Colonic mucosa (tissue), 4 donors: ENCODE measurements around the gene ASTL. TPM values are rescaled to one million over a fixed set of nuclear protein-coding genes. Genes with fewer than 3 reads are reported as not detected.

ENCODE experiments used
- DNase-seq: peaks from one replicate; pipeline ENCODE4 v3.0.0-alpha.2; 2020
- H3K27ac ChIP-seq: fragments of 200-600 bp; one replicate; pipeline ENCODE4 v1.8.0; 2021
- H3K27me3 ChIP-seq: fragments of 200-600 bp; one replicate; pipeline ENCODE4 v1.8.0; 2021
- H3K36me3 ChIP-seq: fragments of 200-600 bp; one replicate; pipeline ENCODE4 v1.8.0; 2021
- H3K4me1 ChIP-seq: fragments of 200-600 bp; one replicate; pipeline ENCODE4 v1.8.0; 2021; ENCODE audit warnings: mild to moderate bottlenecking
- H3K4me3 ChIP-seq: fragments of 200-600 bp; one replicate; pipeline ENCODE4 v1.8.0; 2021
- H3K9ac ChIP-seq, 2 donors: one replicate each; pipeline ENCODE4 v1.7.0; 2013; ENCODE audit warnings: control low read depth in 2 of 2, low read depth in 2 of 2, low read length in 2 of 2
- H3K9me3 ChIP-seq: fragments of 200-600 bp; one replicate; pipeline ENCODE4 v1.8.0; 2021
- intact Hi-C: fragments of 100-400 bp; cut with DNase I; formaldehyde crosslinking; loops from one replicate; pipeline ENCODE4 v1.14.1; 2022
- total RNA-seq, 2 donors: library from RNA; stranded (reverse); fragmentation: NEBNext Ultra II Directional in 1 of 2; extraction: Animal tissue kit (Norgen Biotek cat#: 25700) in 1 of 2; gene quantifications; one replicate each; pipeline ENCODE4 v1.2.1, GENCODE V29; 2021
- TF ChIP-seq, protein P1 (sequence below): fragments of 200-600 bp; IDR thresholded peaks from one replicate; pipeline ENCODE4 v1.8.0; 2022; ENCODE audit warnings: antibody characterized with exemption, mild to moderate bottlenecking
- donor health status: healthy.
- donor health status: DM: no; HTN: no; CAD: no.
- donor health status: DM: no; HTN: no; CAD: no.

ASTL gene
- total RNA-seq, 2 donors from 2014 or later, result 0.82 TPM; not detected in 1

DNA sequence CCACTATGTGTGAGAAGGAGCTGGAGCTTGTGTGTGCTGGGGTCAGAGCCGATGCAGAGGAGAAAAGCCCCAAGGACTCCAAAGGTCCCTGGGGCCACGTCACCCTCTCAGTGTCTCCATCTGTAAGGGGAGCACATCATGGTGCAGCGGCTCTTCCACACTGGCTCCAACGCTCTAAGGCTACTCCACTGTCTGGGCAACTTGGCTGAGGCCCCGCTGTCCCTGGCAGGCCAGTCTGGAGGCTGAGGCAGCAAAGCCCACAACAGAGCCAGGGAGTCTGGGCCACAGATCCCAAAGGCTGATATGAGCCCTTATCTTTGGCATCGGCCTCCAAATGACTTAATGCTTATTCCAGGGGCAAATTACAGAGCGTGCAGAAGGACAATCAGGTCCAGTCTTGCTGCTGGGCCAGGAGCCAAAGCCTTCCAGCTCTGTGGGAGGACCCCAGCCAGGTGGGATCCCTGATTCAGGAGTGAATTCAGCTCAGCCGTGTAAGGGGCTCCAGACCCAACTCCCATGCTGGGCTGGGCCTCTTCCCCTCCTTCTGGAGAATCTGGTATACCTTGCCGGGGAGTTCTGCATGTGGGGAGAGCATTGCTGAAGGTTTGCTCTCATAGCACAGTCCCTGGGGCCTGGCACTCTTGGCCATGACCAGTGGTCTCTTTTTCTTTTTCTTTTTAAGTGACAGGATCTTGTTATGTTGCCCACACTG lies 8.7 kb upstream of the ASTL start:
- Histone ChIP-seq H3K27me3 (no peaks in the 10 kb centered on the region), H3K9me3 (no peaks in the 10 kb centered on the region), H3K36me3 (no peaks in the 10 kb centered on the region), H3K4me3 (no peak overlapping the region), H3K9ac (peak overlapping the region in 1 of 2 donors; percentile 28), H3K4me1 (no peaks in the 10 kb centered on the region), H3K27ac (peak overlapping the region; percentile 57)
- intact Hi-C loops, result loop anchor here (5.0 kb wide), 1 partner anchor 115 kb away; no protein-coding TSS in a partner anchor
- no peak for DNase-seq
- TF ChIP-seq, protein P1, sequence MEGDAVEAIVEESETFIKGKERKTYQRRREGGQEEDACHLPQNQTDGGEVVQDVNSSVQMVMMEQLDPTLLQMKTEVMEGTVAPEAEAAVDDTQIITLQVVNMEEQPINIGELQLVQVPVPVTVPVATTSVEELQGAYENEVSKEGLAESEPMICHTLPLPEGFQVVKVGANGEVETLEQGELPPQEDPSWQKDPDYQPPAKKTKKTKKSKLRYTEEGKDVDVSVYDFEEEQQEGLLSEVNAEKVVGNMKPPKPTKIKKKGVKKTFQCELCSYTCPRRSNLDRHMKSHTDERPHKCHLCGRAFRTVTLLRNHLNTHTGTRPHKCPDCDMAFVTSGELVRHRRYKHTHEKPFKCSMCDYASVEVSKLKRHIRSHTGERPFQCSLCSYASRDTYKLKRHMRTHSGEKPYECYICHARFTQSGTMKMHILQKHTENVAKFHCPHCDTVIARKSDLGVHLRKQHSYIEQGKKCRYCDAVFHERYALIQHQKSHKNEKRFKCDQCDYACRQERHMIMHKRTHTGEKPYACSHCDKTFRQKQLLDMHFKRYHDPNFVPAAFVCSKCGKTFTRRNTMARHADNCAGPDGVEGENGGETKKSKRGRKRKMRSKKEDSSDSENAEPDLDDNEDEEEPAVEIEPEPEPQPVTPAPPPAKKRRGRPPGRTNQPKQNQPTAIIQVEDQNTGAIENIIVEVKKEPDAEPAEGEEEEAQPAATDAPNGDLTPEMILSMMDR, result no peak

- Histone ChIP-seq H3K36me3 (no peaks in the 10 kb centered on the region), H3K4me1 (no peaks in the 10 kb centered on the region), H3K27me3 (no peaks in the 10 kb centered on the region), H3K9ac (peak overlapping the region; percentile 51 to 58), H3K27ac (peak overlapping the region; percentile 57), H3K4me3 (no peak overlapping the region), H3K9me3 (no peaks in the 10 kb centered on the region)
- intact Hi-C loops, result loop anchor here (5.0 kb wide), 1 partner anchor 116 kb away; no protein-coding TSS in a partner anchor
- DNase-seq, result no peak
- TF ChIP-seq, protein P1, result no peak
Measured at GRCh38 chr2:96146153-96146880, 8.0 kb upstream of the ASTL start.

DNA sequence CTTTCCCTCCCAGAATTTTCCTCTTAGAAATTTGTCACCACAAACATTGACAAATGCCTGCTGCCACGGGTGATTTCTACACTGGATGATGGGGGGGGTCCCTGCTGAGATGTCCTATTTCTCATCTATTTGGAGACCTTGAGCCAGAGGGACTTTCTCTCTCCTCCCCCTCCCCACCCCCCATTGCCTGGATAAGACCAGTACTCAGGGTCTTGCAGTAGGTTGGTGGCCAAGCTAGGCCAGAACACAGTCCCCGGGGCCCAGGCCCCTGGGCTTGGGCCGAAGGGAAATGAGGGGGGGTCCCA lies 7.5 kb upstream of the ASTL start:
- peak overlapping the region; percentile 51 to 75 for H3K9ac ChIP-seq
- TF ChIP-seq, protein P1, result no peak
- no peak for DNase-seq
- no peaks in the 10 kb centered on the region for H3K9me3 ChIP-seq
- no peaks in the 10 kb centered on the region for H3K36me3 ChIP-seq
- no peaks in the 10 kb centered on the region for H3K4me1 ChIP-seq
- intact Hi-C loops, result loop anchor here (5.0 kb wide), 1 partner anchor 117 kb away; no protein-coding TSS in a partner anchor
- H3K4me3 ChIP-seq, result peak overlapping the region; percentile 47
- peak overlapping the region; percentile 57 for H3K27ac ChIP-seq
- H3K27me3 ChIP-seq, result no peaks in the 10 kb centered on the region

GRCh38 chr2:96145036-96145847 lies 6.9 kb upstream of the ASTL start, which contains the start of gene DUSP2:
Gene DUSP2 (minus strand): TSS chr2:96145440. CDS start chr2:96145354, 86 bp downstream.
- DNase-seq, result peak; percentile 79
- no peaks in the 10 kb centered on the region for H3K4me1 ChIP-seq
- H3K9ac ChIP-seq, result peak within 1 kb of the TSS; percentile 55 to 81
- TF ChIP-seq, protein P1, result no peak
- H3K4me3 ChIP-seq, result peak within 1 kb of the TSS; percentile 47
- H3K27me3 ChIP-seq, result no peaks in the 10 kb centered on the region
- H3K27ac ChIP-seq, result peak within 1 kb of the TSS; percentile 57
- intact Hi-C loops, result loop anchor here (5.0 kb wide), 1 partner anchor 117 kb away; no protein-coding TSS in a partner anchor
- H3K9me3 ChIP-seq, result no peaks in the 10 kb centered on the region
- H3K36me3 ChIP-seq, result no peaks in the 10 kb centered on the region

- intact Hi-C loops, result loop anchor here (5.0 kb wide), 1 partner anchor 118 kb away; no protein-coding TSS in a partner anchor
Measured at GRCh38 chr2:96144481-96145035, 6.3 kb upstream of the ASTL start.

More at GRCh38 chr2:96144481-96145035, 6.3 kb upstream of the ASTL start:
- Histone ChIP-seq H3K4me1 (no peaks in the 10 kb centered on the region), H3K27ac (no peak overlapping the region), H3K27me3 (no peaks in the 10 kb centered on the region), H3K9me3 (no peaks in the 10 kb centered on the region), H3K36me3 (no peaks in the 10 kb centered on the region), H3K9ac (peak overlapping the region; percentile 55 to 81), H3K4me3 (peak overlapping the region; percentile 47)
- TF ChIP-seq, protein P1, result no peak
- no peak for DNase-seq
